ENCODE results near the gene UBE2O.

DNA sequence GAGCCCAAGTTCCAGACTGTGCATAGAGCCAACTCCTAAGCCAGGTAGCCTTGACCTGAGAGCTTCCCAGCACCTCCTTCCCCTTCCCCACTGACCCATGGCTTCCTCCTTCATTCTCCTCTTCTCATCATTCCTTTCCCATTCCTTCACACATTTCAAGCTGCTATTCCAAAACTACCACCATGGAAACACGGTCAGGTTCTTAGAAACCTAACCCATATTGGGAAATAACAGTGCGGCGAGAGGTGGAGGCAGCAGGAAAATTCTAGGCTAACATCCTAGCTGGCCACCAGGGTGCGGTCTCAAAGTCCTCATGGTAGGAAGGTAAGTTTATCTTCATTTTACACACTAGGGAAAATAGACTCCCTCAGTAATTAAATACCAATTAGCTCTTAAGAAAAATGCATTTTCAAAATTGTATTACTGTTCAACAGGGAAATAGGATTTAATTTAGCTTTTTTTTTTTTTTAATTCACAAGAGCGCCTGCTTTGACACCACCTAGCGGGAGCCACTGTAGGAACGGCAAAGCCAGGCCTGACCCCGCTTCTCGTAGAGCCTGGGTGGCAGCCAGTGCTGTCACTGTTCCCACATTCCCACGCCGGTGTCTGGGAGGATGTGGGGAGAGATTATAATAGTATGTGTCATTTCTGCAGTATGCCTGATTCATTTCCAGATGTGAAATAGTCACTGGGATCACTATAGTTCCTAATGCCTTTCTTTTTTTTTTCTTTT is 82.5 kb downstream of the UBE2O start:
- TF ChIP-seq, protein P1, sequence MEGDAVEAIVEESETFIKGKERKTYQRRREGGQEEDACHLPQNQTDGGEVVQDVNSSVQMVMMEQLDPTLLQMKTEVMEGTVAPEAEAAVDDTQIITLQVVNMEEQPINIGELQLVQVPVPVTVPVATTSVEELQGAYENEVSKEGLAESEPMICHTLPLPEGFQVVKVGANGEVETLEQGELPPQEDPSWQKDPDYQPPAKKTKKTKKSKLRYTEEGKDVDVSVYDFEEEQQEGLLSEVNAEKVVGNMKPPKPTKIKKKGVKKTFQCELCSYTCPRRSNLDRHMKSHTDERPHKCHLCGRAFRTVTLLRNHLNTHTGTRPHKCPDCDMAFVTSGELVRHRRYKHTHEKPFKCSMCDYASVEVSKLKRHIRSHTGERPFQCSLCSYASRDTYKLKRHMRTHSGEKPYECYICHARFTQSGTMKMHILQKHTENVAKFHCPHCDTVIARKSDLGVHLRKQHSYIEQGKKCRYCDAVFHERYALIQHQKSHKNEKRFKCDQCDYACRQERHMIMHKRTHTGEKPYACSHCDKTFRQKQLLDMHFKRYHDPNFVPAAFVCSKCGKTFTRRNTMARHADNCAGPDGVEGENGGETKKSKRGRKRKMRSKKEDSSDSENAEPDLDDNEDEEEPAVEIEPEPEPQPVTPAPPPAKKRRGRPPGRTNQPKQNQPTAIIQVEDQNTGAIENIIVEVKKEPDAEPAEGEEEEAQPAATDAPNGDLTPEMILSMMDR (IDR thresholded peaks at IDR 0.05; ENCODE audit: low read depth, low read length, poor library complexity, severe bottlenecking): no peak
- no peak for TF ChIP-seq EZH2phosphoT487 (IDR thresholded peaks at IDR 0.05; ENCODE audit: borderline replicate concordance, low read length)
